Measurements from ENCODE around the gene PRKAA1. TPM values are rescaled to one million over a fixed set of nuclear protein-coding genes. Genes with fewer than 3 reads are reported as not detected.
A peak's percentile ranks its signal among the peaks of the same experiment; 100 is the strongest.

PRKAA1 gene
- total RNA-seq, 2 experiments from 2014 or later, result 102 to 105 TPM

GRCh38 chr5:40844565-40844964 lies 46.4 kb upstream of the PRKAA1 start:
- H3K4me1 ChIP-seq (ENCODE audit: insufficient read depth, low read length), result peaks cover 3% of the 10 kb centered on the region
- ATAC-seq (ENCODE audit: poor library complexity), result no peak
- intact Hi-C loops (cut with DNase I, micrococcal nuclease), result no loop called here

GRCh38 chr5:40842351-40842750 lies 44.2 kb upstream of the PRKAA1 start:
- Histone ChIP-seq H3K4me3 (ENCODE audit: low read length) (no peak overlapping the region), H3K27me3 (ENCODE audit: control insufficient read depth in 1 of 2, insufficient read depth in 2 of 2, low read length in 2 of 2) (peaks cover 0 to 8% of the 10 kb centered on the region in 2 experiments), H3K36me3 (ENCODE audit: insufficient read depth, low read length) (no peaks in the 10 kb centered on the region), H3K27ac (ENCODE audit: low read depth in 1 of 2, low read length in 2 of 2) (no peak overlapping the region), H3K9me3 (ENCODE audit: control insufficient read depth in 1 of 2, insufficient read depth in 1 of 2, low read length in 2 of 2) (no peaks in the 10 kb centered on the region), H3K4me1 (ENCODE audit: insufficient read depth, low read length) (peaks cover 17% of the 10 kb centered on the region)
- no peak overlapping the region for H3K4me3 Mint-ChIP-seq
- ChIA-PET POLR2A (interaction anchor here (0.8 to 1.7 kb wide), 2 partner anchors 44 to 86 kb away, joined by 3 to 7 read pairs; partner anchors contain the start of gene PRKAA1), CTCF (no interaction called here)
- no peak overlapping the region for H3K27ac Mint-ChIP-seq
- peaks cover 5% of the 10 kb centered on the region for H3K27me3 Mint-ChIP-seq
- DNase-seq (no peak), ATAC-seq (ENCODE audit: poor library complexity) (no peak)
- TF ChIP-seq CTCF (IDR thresholded peaks at IDR 0.05), result no peak
- peaks cover 23% of the 10 kb centered on the region for H3K4me1 Mint-ChIP-seq (ENCODE audit: low read depth)
- H3K36me3 Mint-ChIP-seq (ENCODE audit: low read depth), result peaks cover 5% of the 10 kb centered on the region
- H3K9me3 Mint-ChIP-seq, result no peaks in the 10 kb centered on the region
- intact Hi-C loops (cut with DNase I, micrococcal nuclease), result no loop called here

More at GRCh38 chr5:40844565-40844964, 46.4 kb upstream of the PRKAA1 start:
- Mint-ChIP-seq H3K27ac (no peak overlapping the region), H3K27me3 (peaks cover 5% of the 10 kb centered on the region), H3K4me3 (no peak overlapping the region), H3K9me3 (no peaks in the 10 kb centered on the region), H3K36me3 (ENCODE audit: low read depth) (peaks cover 5% of the 10 kb centered on the region), H3K4me1 (ENCODE audit: low read depth) (peaks cover 28% of the 10 kb centered on the region)
- Histone ChIP-seq H3K27me3 (ENCODE audit: control insufficient read depth in 1 of 2, insufficient read depth in 2 of 2, low read length in 2 of 2) (peaks cover 0 to 8% of the 10 kb centered on the region in 2 experiments), H3K36me3 (ENCODE audit: insufficient read depth, low read length) (no peaks in the 10 kb centered on the region), H3K4me3 (ENCODE audit: low read length) (no peak overlapping the region), H3K9me3 (ENCODE audit: control insufficient read depth in 1 of 2, insufficient read depth in 1 of 2, low read length in 2 of 2) (no peaks in the 10 kb centered on the region), H3K27ac (ENCODE audit: low read depth in 1 of 2, low read length in 2 of 2) (no peak overlapping the region)
- POLR2A ChIA-PET, result no interaction called here
- CTCF ChIA-PET, result interaction anchor here (0.7 to 1.1 kb wide), 2 partner anchors 40 to 64 kb away, joined by 3 read pairs; no protein-coding TSS in a partner anchor
- TF ChIP-seq CTCF (IDR thresholded peaks at IDR 0.05), result no peak
- no peak for DNase-seq

GRCh38 chr5:40841068-40841805 lies 43.1 kb upstream of the PRKAA1 start, which contains the start of gene CARD6:
TSS of gene CARD6 (plus strand) at chr5:40841367. CDS start at chr5:40841383, 16 bp downstream.
- peak within 1 kb of the TSS; percentile 56 for H3K4me3 ChIP-seq (ENCODE audit: low read length)
- ATAC-seq (ENCODE audit: poor library complexity), result peak; percentile 28
- peak within 1 kb of the TSS in 1 of 2 donors; percentile 31 for H3K27ac ChIP-seq (ENCODE audit: low read depth in 1 of 2, low read length in 2 of 2)
- no peak for TF ChIP-seq CTCF (IDR thresholded peaks at IDR 0.05)
- H3K4me1 ChIP-seq (ENCODE audit: insufficient read depth, low read length), result peaks cover 18% of the 10 kb centered on the region
- H3K9me3 Mint-ChIP-seq, result no peaks in the 10 kb centered on the region
- intact Hi-C loops (cut with DNase I, micrococcal nuclease), result no loop called here
- peak within 1 kb of the TSS; percentile 65 for H3K27ac Mint-ChIP-seq
- H3K36me3 Mint-ChIP-seq (ENCODE audit: low read depth), result peaks cover 5% of the 10 kb centered on the region
- ChIA-PET CTCF (interaction anchor here (0.9 to 1.4 kb wide), 2 partner anchors 9 to 10 kb away, joined by 3 read pairs; no protein-coding TSS in a partner anchor), POLR2A (interaction anchor here (0.7 to 1.7 kb wide), 3 partner anchors 43 to 1084 kb away, joined by 3 to 7 read pairs (median 3); partner anchors contain the start of genes FBXO4 and PRKAA1)
- peaks cover 25% of the 10 kb centered on the region for H3K4me1 Mint-ChIP-seq (ENCODE audit: low read depth)
- H3K27me3 ChIP-seq (ENCODE audit: control insufficient read depth in 1 of 2, insufficient read depth in 2 of 2, low read length in 2 of 2), result peaks cover 0 to 8% of the 10 kb centered on the region in 2 experiments
- H3K4me3 Mint-ChIP-seq, result peak within 1 kb of the TSS; percentile 93
- H3K36me3 ChIP-seq (ENCODE audit: insufficient read depth, low read length), result no peaks in the 10 kb centered on the region
- peak in 3 of 14 experiments; percentile 34 to 45 (median 36) for DNase-seq
- H3K9me3 ChIP-seq (ENCODE audit: control insufficient read depth in 1 of 2, insufficient read depth in 1 of 2, low read length in 2 of 2), result no peaks in the 10 kb centered on the region
- peaks cover 5% of the 10 kb centered on the region for H3K27me3 Mint-ChIP-seq
